GM13977 (cell line): ENCODE measurements around the gene GP1BB.

Source experiments
- DNase-seq: peaks from one replicate; pipeline ENCODE4 v3.0.0; 2012; ENCODE audit warnings: low spot score
- in situ Hi-C: fragments of 300-500 bp; cut with MboI; formaldehyde crosslinking; loops from one replicate; pipeline ENCODE4 v1.12.0; 2022; ENCODE audit warnings: low sequenced_read_pairs, low pct_unique_long_range_greater_than_20kb, mixed read lengths, inconsistent platforms; ENCODE audit not compliant: unreplicated experiment
- TF ChIP-seq, protein P1 (sequence below): IDR thresholded peaks from 2 replicates; pipeline ENCODE4 v1.5.1; 2012; ENCODE audit warnings: mild to moderate bottlenecking, control low read depth; ENCODE audit not compliant: insufficient read depth; ENCODE audit errors: extremely low read depth, missing control alignments

Gene GP1BB

DNA sequence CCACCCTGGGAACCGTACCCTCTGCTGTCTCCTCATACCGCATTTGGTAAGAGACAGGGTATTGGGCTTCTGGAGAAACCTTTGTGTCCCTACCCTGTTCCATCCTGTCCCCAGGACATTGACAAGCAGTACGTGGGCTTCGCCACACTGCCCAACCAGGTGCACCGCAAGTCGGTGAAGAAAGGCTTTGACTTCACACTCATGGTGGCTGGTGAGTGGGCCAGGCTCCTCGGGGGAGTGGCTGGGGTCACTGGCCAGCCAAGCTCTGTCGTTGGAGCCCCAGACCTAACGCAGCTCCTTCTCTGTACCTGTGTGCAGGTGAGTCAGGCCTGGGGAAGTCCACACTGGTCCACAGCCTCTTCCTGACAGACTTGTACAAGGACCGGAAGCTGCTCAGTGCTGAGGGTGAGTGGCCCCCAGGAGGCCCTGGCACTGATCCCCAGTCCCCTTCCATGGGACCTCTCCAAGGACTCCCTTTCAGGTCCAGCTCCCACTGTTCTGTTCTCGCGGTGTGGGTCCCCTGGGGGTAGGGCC, 3.8 kb upstream of the GP1BB start:
- TF ChIP-seq, protein P1, sequence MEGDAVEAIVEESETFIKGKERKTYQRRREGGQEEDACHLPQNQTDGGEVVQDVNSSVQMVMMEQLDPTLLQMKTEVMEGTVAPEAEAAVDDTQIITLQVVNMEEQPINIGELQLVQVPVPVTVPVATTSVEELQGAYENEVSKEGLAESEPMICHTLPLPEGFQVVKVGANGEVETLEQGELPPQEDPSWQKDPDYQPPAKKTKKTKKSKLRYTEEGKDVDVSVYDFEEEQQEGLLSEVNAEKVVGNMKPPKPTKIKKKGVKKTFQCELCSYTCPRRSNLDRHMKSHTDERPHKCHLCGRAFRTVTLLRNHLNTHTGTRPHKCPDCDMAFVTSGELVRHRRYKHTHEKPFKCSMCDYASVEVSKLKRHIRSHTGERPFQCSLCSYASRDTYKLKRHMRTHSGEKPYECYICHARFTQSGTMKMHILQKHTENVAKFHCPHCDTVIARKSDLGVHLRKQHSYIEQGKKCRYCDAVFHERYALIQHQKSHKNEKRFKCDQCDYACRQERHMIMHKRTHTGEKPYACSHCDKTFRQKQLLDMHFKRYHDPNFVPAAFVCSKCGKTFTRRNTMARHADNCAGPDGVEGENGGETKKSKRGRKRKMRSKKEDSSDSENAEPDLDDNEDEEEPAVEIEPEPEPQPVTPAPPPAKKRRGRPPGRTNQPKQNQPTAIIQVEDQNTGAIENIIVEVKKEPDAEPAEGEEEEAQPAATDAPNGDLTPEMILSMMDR, result no peak
- DNase-seq, result no peak
- in situ Hi-C loops, result no loop called here

DNA sequence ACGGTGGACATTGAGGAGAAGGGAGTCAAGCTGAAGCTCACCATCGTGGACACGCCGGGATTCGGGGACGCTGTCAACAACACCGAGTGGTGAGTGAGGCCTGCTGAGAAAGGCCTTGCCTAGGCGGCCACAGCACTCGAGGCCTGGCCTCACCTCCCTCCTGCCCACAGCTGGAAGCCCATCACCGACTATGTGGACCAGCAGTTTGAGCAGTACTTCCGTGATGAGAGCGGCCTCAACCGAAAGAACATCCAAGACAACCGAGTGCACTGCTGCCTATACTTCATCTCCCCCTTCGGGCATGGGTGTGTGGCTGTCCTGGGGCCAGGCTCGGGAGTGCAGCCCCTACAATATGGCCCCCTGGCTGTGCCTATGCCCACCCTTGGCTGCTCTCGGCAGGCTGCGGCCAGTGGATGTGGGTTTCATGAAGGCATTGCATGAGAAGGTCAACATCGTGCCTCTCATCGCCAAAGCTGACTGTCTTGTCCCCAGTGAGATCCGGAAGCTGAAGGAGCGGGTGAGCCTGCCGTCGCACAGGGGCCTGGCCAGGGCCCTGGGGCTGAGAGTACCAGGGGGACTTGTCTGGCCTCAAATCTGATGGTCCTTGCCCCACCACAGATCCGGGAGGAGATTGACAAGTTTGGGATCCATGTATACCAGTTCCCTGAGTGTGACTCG, 3.0 kb upstream of the GP1BB start:
- in situ Hi-C loops, result no loop called here

DNA sequence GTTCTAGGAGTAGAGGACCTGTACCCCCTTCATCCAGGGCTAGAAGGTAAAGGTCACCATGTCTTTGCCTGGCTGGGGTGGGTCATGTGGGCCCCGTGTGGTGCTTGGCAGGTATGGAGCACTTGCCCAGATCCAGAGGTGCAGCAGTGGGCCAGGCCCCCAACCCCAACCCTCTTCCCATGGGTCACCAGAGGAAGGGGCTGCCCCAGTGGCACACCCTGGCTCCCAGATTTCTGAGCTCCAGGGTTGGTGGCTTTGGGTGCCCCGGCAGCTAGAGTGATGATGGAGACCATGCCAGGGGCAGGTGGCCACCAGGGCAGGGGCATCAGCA, 2.4 kb upstream of the GP1BB start:
- DNase-seq, result no peak
- in situ Hi-C loops, result no loop called here
- TF ChIP-seq, protein P1, result no peak

More for the DNA sequence above, 3.0 kb upstream of the GP1BB start:
- TF ChIP-seq, protein P1, result no peak
- DNase-seq, result no peak

DNA sequence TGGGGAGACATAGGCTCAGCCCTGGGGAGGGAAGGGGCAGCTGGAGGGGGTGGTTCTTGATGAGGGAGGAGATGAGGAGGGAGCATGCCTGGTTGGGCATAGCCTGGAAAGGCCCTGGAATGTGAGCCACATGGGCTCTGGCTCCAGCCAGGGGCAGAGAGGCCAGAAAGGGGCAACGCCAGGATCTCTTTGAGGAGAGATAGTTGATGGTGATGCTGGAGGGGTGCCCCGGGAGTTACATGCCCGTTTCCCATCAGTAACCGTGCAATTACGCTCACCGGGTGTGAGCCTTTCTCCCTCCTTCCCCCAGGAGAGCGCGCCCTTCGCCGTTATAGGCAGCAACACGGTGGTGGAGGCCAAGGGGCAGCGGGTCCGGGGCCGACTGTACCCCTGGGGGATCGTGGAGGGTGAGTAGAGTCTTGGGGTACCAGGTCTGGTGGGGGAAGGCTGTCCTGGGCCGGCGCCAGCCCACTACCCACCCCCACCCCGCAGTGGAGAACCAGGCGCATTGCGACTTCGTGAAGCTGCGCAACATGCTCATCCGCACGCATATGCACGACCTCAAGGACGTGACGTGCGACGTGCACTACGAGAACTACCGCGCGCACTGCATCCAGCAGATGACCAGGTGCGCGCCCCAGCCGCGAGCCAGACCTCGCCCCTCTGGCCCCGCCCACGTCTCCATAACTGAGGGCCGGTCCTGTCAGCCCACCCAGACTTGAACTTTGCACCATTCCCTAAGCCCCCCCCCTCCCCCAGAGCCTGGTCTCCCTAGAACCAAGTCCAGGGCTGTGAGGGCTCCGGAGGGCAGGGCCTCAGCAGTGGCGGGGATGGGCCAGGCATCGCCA, 1.8 kb upstream of the GP1BB start:
- TF ChIP-seq, protein P1, result no peak
- in situ Hi-C loops, result no loop called here
- no peak for DNase-seq

DNA sequence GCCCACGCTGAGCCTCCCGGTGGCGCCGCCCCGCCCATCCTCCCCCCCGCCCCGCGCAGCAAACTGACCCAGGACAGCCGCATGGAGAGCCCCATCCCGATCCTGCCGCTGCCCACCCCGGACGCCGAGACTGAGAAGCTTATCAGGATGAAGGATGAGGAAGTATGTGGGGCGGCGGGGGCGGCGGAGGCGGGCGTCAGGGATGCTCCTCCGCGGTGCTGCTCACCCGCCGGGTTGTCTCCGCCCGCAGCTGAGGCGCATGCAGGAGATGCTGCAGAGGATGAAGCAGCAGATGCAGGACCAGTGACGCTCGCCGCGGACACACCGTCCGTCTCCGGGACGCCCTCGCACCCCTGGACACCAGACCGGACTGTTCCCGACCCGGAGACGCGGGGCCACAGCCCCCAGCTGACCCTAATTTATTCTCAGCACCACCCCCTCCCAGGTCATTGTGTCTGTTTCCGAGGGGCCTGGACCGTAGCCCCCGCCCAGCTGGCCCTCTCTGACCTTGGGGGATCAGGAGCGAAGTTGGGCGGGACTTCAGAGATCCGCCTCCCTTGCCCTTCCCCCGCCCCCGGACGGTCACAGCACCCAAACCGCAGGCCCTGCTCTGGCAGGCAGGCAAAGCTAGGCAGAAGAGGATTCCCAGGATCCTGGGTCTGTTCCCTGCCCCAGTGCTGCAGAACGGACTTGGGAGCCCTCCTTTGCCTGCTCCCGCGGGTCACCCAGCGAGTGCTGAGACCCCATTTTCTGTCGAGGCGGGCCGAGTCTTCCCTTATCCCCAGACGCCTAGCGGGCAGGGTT, 959 bp upstream of the GP1BB start:
- no peak for DNase-seq
- TF ChIP-seq, protein P1, result no peak
- in situ Hi-C loops, result no loop called here

DNA sequence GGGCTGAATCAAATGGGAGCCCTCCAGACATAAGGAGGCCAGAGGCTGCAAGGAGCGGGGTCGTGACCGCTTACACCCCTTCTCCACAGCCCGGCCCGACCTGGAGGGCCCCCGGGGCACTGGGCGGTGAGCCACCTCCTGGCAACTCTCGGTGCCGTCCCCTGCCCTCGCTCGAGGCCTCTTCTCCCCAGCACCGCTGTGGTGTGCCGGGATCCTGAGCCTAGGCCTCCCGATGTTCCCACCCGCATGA, 432 bp upstream of the GP1BB start:
- TF ChIP-seq, protein P1, result no peak
- no peak for DNase-seq
- in situ Hi-C loops, result no loop called here
